ENCODE measurements around the gene CACNA2D3.

CACNA2D3 gene

GRCh38 chr3:54988838-54989630 is 866.7 kb downstream of the CACNA2D3 start:
- no peak for DNase-seq

GRCh38 chr3:54994111-54994513 is 871.8 kb downstream of the CACNA2D3 start:
- DNase-seq = no peak

- no peak for DNase-seq
Measured at GRCh38 chr3:54999159-54999558, 876.8 kb downstream of the CACNA2D3 start.

GRCh38 chr3:54999811-55000210 is 877.5 kb downstream of the CACNA2D3 start:
- DNase-seq = no peak

GRCh38 chr3:55000546-55000945 is 878.2 kb downstream of the CACNA2D3 start:
- DNase-seq = no peak

- DNase-seq = no peak
Measured at GRCh38 chr3:55000953-55001352, 878.6 kb downstream of the CACNA2D3 start.

GRCh38 chr3:55002416-55002930 is 880.1 kb downstream of the CACNA2D3 start:
- DNase-seq = no peak

- DNase-seq = no peak
Measured at GRCh38 chr3:55006244-55006676, 883.9 kb downstream of the CACNA2D3 start.

- DNase-seq = no peak
Measured at GRCh38 chr3:55007971-55008370, 885.6 kb downstream of the CACNA2D3 start.

- DNase-seq = no peak
Measured at GRCh38 chr3:55009372-55009771, 887.0 kb downstream of the CACNA2D3 start.

- no peak for DNase-seq
Measured at GRCh38 chr3:55012091-55012490, 889.7 kb downstream of the CACNA2D3 start.

GRCh38 chr3:55013145-55013925 is 891.0 kb downstream of the CACNA2D3 start:
- no peak for DNase-seq

- no peak for DNase-seq
Measured at GRCh38 chr3:55014081-55014480, 891.7 kb downstream of the CACNA2D3 start.

GRCh38 chr3:55014906-55015305 is 892.6 kb downstream of the CACNA2D3 start:
- DNase-seq = no peak

GRCh38 chr3:55017876-55018275 is 895.5 kb downstream of the CACNA2D3 start:
- DNase-seq = no peak

- DNase-seq = no peak
Measured at GRCh38 chr3:55030938-55031337, 908.6 kb downstream of the CACNA2D3 start.

- DNase-seq = no peak
Measured at GRCh38 chr3:55036883-55037577, 914.7 kb downstream of the CACNA2D3 start.

GRCh38 chr3:55042591-55042990 is 920.2 kb downstream of the CACNA2D3 start:
- DNase-seq = no peak

- no peak for DNase-seq
Measured at GRCh38 chr3:55044486-55044885, 922.1 kb downstream of the CACNA2D3 start.

- DNase-seq = no peak
Measured at GRCh38 chr3:55059027-55059629, 936.8 kb downstream of the CACNA2D3 start.

- DNase-seq = no peak
Measured at GRCh38 chr3:55060896-55061719, 938.8 kb downstream of the CACNA2D3 start.

- DNase-seq = no peak
Measured at GRCh38 chr3:55061720-55062034, 939.3 kb downstream of the CACNA2D3 start.

Data from NCI-H2107 (cell line).